GM13976 (cell line): ENCODE results near the gene SLC25A22.
A peak's percentile ranks its signal among the peaks of the same experiment; 100 is the strongest.

Experiments used
- DNase-seq: peaks from one replicate; pipeline ENCODE4 v3.0.0; 2012; ENCODE audit warnings: low spot score
- in situ Hi-C: fragments of 300-500 bp; cut with MboI; formaldehyde crosslinking; loops from one replicate; pipeline ENCODE4 v1.12.0; 2022; ENCODE audit warnings: low sequenced_read_pairs, mixed read lengths, inconsistent platforms; ENCODE audit not compliant: unreplicated experiment
- TF ChIP-seq, protein P1 (sequence below): IDR thresholded peaks from 2 replicates; pipeline ENCODE4 v1.5.1; 2012; ENCODE audit warnings: borderline replicate concordance, mild to moderate bottlenecking; ENCODE audit not compliant: insufficient read depth; ENCODE audit errors: extremely low read depth, missing control alignments, control extremely low read depth

The SLC25A22 gene

GRCh38 chr11:765025-765801 is 32.9 kb downstream of the SLC25A22 start:
- TF ChIP-seq, protein P1, sequence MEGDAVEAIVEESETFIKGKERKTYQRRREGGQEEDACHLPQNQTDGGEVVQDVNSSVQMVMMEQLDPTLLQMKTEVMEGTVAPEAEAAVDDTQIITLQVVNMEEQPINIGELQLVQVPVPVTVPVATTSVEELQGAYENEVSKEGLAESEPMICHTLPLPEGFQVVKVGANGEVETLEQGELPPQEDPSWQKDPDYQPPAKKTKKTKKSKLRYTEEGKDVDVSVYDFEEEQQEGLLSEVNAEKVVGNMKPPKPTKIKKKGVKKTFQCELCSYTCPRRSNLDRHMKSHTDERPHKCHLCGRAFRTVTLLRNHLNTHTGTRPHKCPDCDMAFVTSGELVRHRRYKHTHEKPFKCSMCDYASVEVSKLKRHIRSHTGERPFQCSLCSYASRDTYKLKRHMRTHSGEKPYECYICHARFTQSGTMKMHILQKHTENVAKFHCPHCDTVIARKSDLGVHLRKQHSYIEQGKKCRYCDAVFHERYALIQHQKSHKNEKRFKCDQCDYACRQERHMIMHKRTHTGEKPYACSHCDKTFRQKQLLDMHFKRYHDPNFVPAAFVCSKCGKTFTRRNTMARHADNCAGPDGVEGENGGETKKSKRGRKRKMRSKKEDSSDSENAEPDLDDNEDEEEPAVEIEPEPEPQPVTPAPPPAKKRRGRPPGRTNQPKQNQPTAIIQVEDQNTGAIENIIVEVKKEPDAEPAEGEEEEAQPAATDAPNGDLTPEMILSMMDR = peak; percentile 77
- DNase-seq = peak; percentile 77
- in situ Hi-C loops = no loop called here

- TF ChIP-seq, protein P1 = no peak
- in situ Hi-C loops = no loop called here
- DNase-seq = no peak
Measured at GRCh38 chr11:764322-765024, 33.6 kb downstream of the SLC25A22 start.

- DNase-seq = no peak
- in situ Hi-C loops = no loop called here
- TF ChIP-seq, protein P1 = no peak
Measured at GRCh38 chr11:763549-764321, 34.3 kb downstream of the SLC25A22 start.

DNA sequence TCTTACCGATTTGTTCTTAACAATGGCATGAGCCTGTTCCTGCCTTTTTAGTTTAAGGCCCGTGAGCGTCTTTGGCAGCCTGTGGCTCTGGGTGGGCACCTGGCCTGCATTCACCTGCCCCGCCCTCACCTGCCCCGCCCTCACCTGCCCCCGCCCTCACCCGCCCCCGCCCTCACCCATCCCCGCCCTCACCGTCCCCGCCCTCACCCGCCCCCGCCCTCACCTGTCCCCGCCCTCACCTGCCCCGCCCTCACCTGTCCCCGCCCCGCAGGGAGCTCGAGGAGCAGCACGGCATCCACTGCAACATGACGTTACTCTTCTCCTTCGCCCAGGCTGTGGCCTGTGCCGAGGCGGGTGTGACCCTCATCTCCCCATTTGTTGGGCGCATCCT is 35.0 kb downstream of the SLC25A22 start:
- in situ Hi-C loops = no loop called here
- DNase-seq = no peak

DNA sequence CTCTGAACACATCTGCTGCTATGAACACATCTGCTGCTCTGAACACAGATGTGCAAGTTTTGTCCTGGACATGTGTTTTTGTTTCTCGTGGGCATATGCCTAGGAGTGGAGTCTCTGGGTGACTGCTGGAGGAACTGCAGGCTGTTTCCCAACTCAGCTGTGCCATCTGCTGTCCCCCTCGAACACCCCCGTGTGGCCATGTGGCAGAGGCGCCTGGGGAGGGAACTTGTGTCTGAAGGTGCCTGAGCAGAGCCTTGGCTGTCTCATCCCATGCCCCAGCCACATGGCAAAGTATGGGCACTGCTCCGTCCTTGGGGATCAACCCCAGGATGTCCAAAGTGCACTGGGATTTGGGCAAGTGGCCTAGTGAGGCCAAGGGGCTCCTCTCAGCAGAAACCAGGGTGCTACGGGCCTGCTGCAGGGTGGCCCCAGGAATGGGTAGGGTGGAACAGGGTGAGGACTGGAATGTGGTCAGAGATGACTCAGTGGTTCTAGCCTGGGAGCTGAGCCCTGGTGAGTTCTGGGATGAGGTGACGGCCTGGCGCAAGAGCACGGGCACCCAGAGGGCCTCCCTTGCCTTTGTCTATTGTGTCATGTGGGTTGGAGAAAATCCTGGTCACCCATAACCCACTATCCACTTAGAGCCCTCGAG is 35.5 kb downstream of the SLC25A22 start:
- TF ChIP-seq, protein P1 = no peak
- in situ Hi-C loops = no loop called here
- DNase-seq = no peak

More for the DNA sequence above, 35.0 kb downstream of the SLC25A22 start:
- TF ChIP-seq, protein P1 = no peak
